Gastrocnemius medialis (tissue), 4 donors: Measurements from ENCODE around the gene C1QTNF6.

Source experiments
- POLR2A ChIP-seq, 2 donors: fragments of 450-650 bp; IDR thresholded peaks; one replicate each; pipeline ENCODE4 v1.6.1; 2017; ENCODE audit warnings: antibody characterized with exemption in 2 of 2, mild to moderate bottlenecking in 2 of 2, moderate library complexity in 2 of 2
- TF ChIP-seq, protein P1 (sequence below), 5 experiments: fragments of 450-650 bp in 3 of 5; fragments of 200-600 bp in 2 of 5; sonication (generic) in 2 of 5; IDR thresholded peaks in 4 of 5; conservative IDR thresholded peaks in 1 of 5; 1 replicate in 4 of 5; 2 replicates in 1 of 5; pipeline ENCODE4 v1.5.1; 2016 to 2019; ENCODE audit warnings: antibody characterized with exemption in 5 of 5, mild to moderate bottlenecking in 3 of 5, moderate library complexity in 3 of 5

DNA sequence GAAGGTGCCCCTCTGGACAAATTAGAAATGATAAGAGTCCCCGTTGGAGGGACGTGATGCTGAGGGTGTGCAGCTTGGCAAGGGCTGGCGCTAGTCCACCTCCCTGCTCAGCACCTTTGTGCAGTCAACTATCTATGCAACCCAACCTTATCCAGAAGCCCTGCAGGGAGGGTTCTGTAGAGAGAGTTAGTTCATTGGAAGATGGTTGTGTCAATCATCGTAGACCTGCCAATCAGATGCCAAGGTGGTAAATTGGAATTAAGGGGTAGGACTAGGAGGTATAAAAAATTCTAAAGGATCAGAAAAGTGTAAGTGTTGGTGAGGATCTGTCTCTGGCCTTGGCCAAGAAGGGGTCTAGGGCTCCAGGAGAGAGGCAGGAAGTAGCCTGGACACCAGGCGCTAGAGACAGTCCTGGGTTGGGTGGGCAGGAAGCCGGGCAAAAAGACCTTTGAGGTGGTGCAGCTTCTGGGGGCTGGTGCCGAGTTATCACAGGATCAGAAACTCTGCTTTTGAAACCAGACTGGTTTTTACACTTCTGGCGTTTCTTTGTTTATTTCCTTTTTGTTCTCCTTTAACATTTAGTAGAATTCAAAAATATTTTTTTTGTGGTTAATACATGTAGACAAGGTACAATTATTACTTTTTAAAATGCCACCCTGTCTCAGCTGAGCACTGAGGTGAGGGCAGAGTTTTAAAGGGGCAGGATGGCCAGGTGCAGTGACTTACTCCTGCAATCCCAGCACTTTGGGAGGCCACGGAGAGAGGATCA lies 1.6 kb downstream of the C1QTNF6 start:
- TF ChIP-seq, protein P1, sequence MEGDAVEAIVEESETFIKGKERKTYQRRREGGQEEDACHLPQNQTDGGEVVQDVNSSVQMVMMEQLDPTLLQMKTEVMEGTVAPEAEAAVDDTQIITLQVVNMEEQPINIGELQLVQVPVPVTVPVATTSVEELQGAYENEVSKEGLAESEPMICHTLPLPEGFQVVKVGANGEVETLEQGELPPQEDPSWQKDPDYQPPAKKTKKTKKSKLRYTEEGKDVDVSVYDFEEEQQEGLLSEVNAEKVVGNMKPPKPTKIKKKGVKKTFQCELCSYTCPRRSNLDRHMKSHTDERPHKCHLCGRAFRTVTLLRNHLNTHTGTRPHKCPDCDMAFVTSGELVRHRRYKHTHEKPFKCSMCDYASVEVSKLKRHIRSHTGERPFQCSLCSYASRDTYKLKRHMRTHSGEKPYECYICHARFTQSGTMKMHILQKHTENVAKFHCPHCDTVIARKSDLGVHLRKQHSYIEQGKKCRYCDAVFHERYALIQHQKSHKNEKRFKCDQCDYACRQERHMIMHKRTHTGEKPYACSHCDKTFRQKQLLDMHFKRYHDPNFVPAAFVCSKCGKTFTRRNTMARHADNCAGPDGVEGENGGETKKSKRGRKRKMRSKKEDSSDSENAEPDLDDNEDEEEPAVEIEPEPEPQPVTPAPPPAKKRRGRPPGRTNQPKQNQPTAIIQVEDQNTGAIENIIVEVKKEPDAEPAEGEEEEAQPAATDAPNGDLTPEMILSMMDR (IDR thresholded peaks at IDR 0.05 in 4 of 5, conservative IDR thresholded peaks at IDR 0.05 in 1 of 5): no peak
- TF ChIP-seq POLR2A (IDR thresholded peaks at IDR 0.05): no peak
